ENCODE results near the gene SKAP2. TPM values are rescaled to one million over a fixed set of nuclear protein-coding genes. Genes with fewer than 3 reads are reported as not detected.

Gene SKAP2
- total and polyA plus RNA-seq, 2 donors (not counting 1 experiment from before 2014, with no cell fraction given), result 17.5 to 25.9 TPM

DNA sequence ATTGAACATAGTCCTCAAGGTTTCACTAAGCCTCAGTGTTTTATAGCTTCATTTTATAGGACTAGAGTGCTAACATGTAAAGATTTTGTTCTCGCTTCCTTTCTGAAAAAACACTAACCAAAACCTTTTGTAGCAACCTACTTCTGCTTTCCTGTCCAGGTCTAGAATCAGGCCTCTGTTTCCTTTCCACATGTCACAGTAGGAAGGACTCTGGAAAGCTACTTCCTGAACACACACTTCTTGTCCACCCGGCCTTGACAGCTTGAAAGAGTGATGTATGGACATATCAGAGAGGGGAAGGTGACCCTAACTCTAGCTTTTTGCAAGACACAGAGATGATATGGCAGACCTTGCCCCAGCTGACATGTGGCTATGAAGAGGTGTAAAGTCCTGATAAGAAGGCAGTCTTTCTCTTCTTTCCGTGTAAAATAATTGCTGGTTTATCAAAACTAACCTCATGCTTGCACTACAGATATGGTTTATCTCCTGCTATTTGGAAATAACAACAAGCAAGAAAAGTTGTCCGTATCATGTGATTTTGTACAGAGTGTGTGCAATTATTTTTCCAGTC is 175.4 kb downstream of the SKAP2 start:
- no peak overlapping the region for H2AFZ ChIP-seq (ENCODE audit: low read length)
- no peaks in the 10 kb centered on the region for H3K36me3 ChIP-seq (ENCODE audit: control insufficient read depth, insufficient read depth, low read length)
- no peak for DNase-seq (ENCODE audit: low read depth in 2 of 2)
- H3K4me2 ChIP-seq (ENCODE audit: extremely low read depth, insufficient read depth, low read length), result no peak overlapping the region
- no peaks in the 10 kb centered on the region for H4K20me1 ChIP-seq (ENCODE audit: control insufficient read depth, extremely low read depth, insufficient read depth, low read length)
- no peaks in the 10 kb centered on the region for H3K27me3 ChIP-seq (ENCODE audit: control insufficient read depth, insufficient read depth, low read length)
- no peak overlapping the region for H3K9ac ChIP-seq (ENCODE audit: insufficient read depth, low read length)
- no peak overlapping the region for H3K4me3 ChIP-seq (replicated peaks in 1 of 4; ENCODE audit: control extremely low read depth in 1 of 4, insufficient read depth in 1 of 4, low read depth in 3 of 4, low read length in 4 of 4)
- TF ChIP-seq, protein P1, sequence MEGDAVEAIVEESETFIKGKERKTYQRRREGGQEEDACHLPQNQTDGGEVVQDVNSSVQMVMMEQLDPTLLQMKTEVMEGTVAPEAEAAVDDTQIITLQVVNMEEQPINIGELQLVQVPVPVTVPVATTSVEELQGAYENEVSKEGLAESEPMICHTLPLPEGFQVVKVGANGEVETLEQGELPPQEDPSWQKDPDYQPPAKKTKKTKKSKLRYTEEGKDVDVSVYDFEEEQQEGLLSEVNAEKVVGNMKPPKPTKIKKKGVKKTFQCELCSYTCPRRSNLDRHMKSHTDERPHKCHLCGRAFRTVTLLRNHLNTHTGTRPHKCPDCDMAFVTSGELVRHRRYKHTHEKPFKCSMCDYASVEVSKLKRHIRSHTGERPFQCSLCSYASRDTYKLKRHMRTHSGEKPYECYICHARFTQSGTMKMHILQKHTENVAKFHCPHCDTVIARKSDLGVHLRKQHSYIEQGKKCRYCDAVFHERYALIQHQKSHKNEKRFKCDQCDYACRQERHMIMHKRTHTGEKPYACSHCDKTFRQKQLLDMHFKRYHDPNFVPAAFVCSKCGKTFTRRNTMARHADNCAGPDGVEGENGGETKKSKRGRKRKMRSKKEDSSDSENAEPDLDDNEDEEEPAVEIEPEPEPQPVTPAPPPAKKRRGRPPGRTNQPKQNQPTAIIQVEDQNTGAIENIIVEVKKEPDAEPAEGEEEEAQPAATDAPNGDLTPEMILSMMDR (conservative IDR thresholded peaks at IDR 0.05 in 1 of 2, IDR thresholded peaks at IDR 0.05 in 1 of 2; ENCODE audit: low read depth in 1 of 2, low read length in 2 of 2), result no peak
- no peak for TF ChIP-seq EZH2 (IDR thresholded peaks at IDR 0.05; ENCODE audit: low read length, missing control alignments)
- no peaks in the 10 kb centered on the region for H3K9me3 ChIP-seq (ENCODE audit: control insufficient read depth, insufficient read depth, low read depth, low read length)
- no peak overlapping the region for H3K27ac ChIP-seq (ENCODE audit: insufficient read depth, low read length)
- H3K4me1 ChIP-seq (ENCODE audit: control insufficient read depth, extremely low read depth, insufficient read depth, low read length), result peaks cover 19% of the 10 kb centered on the region
- no peaks in the 10 kb centered on the region for H3K79me2 ChIP-seq (ENCODE audit: control insufficient read depth, insufficient read depth, low read length)

DNA sequence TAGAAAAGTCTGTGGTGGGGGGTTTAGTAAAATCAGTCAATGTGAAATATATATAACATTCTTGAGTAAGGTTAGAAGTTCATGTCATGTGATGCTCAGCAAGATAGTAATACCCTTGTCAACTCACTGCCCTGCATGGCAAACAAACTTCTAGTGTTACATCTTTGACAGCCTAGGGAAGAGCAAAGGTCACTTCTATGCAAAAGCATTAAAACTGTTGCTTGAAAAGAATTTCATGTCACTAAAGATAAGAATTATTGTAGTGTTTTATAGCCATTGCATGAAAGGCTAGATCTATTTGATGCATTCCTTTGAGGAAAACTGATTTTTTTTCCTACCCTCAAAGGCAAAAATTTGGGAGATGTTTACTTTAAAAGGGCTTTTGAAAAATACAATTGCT is 176.0 kb downstream of the SKAP2 start:
- Histone ChIP-seq H2AFZ (ENCODE audit: low read length) (no peak overlapping the region), H3K9ac (ENCODE audit: insufficient read depth, low read length) (no peak overlapping the region), H3K27me3 (ENCODE audit: control insufficient read depth, insufficient read depth, low read length) (no peaks in the 10 kb centered on the region), H3K27ac (ENCODE audit: insufficient read depth, low read length) (no peak overlapping the region), H3K9me3 (ENCODE audit: control insufficient read depth, insufficient read depth, low read depth, low read length) (no peaks in the 10 kb centered on the region), H3K4me1 (ENCODE audit: control insufficient read depth, extremely low read depth, insufficient read depth, low read length) (peaks cover 19% of the 10 kb centered on the region), H3K4me2 (ENCODE audit: extremely low read depth, insufficient read depth, low read length) (no peak overlapping the region), H4K20me1 (ENCODE audit: control insufficient read depth, extremely low read depth, insufficient read depth, low read length) (no peaks in the 10 kb centered on the region), H3K4me3 (replicated peaks in 1 of 4; ENCODE audit: control extremely low read depth in 1 of 4, insufficient read depth in 1 of 4, low read depth in 3 of 4, low read length in 4 of 4) (no peak overlapping the region), H3K36me3 (ENCODE audit: control insufficient read depth, insufficient read depth, low read length) (no peaks in the 10 kb centered on the region), H3K79me2 (ENCODE audit: control insufficient read depth, insufficient read depth, low read length) (no peaks in the 10 kb centered on the region)
- peak in 1 of 2 donors; percentile 29 for DNase-seq (ENCODE audit: low read depth in 2 of 2)
- TF ChIP-seq, protein P1 (conservative IDR thresholded peaks at IDR 0.05 in 1 of 2, IDR thresholded peaks at IDR 0.05 in 1 of 2; ENCODE audit: low read depth in 1 of 2, low read length in 2 of 2), result no peak

DNA sequence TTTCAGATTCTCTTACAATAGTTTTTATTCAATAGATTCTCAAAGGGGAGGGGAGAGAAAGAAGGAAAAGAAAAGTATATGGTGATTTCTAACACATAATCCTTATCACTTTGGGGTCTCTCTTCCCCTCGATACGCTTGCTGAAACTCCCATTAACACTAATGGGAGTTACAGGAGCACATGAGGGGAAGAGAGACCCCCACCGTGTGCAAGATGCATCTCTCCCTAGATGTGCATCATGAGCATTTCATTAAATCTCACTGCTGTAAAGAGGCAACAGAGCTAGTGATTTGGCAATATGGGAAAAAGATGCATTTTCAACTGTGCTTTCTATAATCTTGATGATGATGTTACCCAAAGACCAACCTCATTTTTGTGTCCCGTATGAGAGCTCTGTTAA is 177.4 kb downstream of the SKAP2 start:
- Histone ChIP-seq H3K79me2 (ENCODE audit: control insufficient read depth, insufficient read depth, low read length) (no peaks in the 10 kb centered on the region), H2AFZ (ENCODE audit: low read length) (no peak overlapping the region), H3K4me2 (ENCODE audit: extremely low read depth, insufficient read depth, low read length) (peak overlapping the region; percentile 69), H3K36me3 (ENCODE audit: control insufficient read depth, insufficient read depth, low read length) (no peaks in the 10 kb centered on the region), H3K9ac (ENCODE audit: insufficient read depth, low read length) (no peak overlapping the region), H4K20me1 (ENCODE audit: control insufficient read depth, extremely low read depth, insufficient read depth, low read length) (no peaks in the 10 kb centered on the region), H3K4me3 (replicated peaks in 1 of 4; ENCODE audit: control extremely low read depth in 1 of 4, insufficient read depth in 1 of 4, low read depth in 3 of 4, low read length in 4 of 4) (no peak overlapping the region), H3K27ac (ENCODE audit: insufficient read depth, low read length) (no peak overlapping the region), H3K4me1 (ENCODE audit: control insufficient read depth, extremely low read depth, insufficient read depth, low read length) (peaks cover 19% of the 10 kb centered on the region), H3K27me3 (ENCODE audit: control insufficient read depth, insufficient read depth, low read length) (no peaks in the 10 kb centered on the region), H3K9me3 (ENCODE audit: control insufficient read depth, insufficient read depth, low read depth, low read length) (no peaks in the 10 kb centered on the region)
- DNase-seq (ENCODE audit: low read depth in 2 of 2), result no peak
- TF ChIP-seq EZH2 (IDR thresholded peaks at IDR 0.05; ENCODE audit: low read length, missing control alignments), result no peak

Measured in fibroblast of lung (primary cell).